Lower leg skin (tissue), 4 donors: ENCODE data around the gene ARL2BP. TPM values are rescaled to one million over a fixed set of nuclear protein-coding genes. Genes with fewer than 3 reads are reported as not detected.

Experiments used
- DNase-seq, 2 donors: peaks; one replicate each; pipeline ENCODE4 v3.0.0-alpha.2; 2019; ENCODE audit warnings: low spot score in 2 of 2
- H3K4me3 ChIP-seq: fragments of 200-600 bp; sonication (generic); 2 replicates; pipeline ENCODE4 v1.5.1; 2017; ENCODE audit warnings: mild to moderate bottlenecking, low read depth; ENCODE audit not compliant: poor library complexity, severe bottlenecking
- POLR2A ChIP-seq, 2 donors: fragments of 450-650 bp; IDR thresholded peaks; one replicate each; pipeline ENCODE4 v1.6.1; 2016 to 2017; ENCODE audit warnings: antibody characterized with exemption in 2 of 2, mild to moderate bottlenecking in 1 of 2, moderate library complexity in 1 of 2
- WGBS, 2 donors: methylation state at CpG; one replicate each; pipeline ENCODE4 v1.1.5; 2018; 5-methylcytosine and 5-hydroxymethylcytosine counted together
- intact Hi-C: fragments of 100-400 bp; cut with DNase I; formaldehyde crosslinking; loops from one replicate; pipeline ENCODE4 v1.15.0; 2023; ENCODE audit warnings: low total_unique reads
- total RNA-seq, 4 donors: library from RNA; depleted of rRNA; stranded (reverse); fragments of >200 nt; gene quantifications; one replicate each; pipeline ENCODE4 v1.1.0, GENCODE V29; 2016
- TF ChIP-seq, protein P1 (sequence below), 3 donors: fragments of 450-650 bp; IDR thresholded peaks; one replicate each; pipeline ENCODE4 v1.5.1; 2016; ENCODE audit warnings: antibody characterized with exemption in 3 of 3, mild to moderate bottlenecking in 3 of 3, moderate library complexity in 2 of 3

The ARL2BP gene
- total RNA-seq, 4 donors from 2014 or later = 36.3 to 62.6 (median 48.0) TPM

GRCh38 chr16:57282510-57283213 lies 37.6 kb downstream of the ARL2BP start:
- intact Hi-C loops = no loop called here
- WGBS, 2 donors = 53 to 56% methylated on average over 8 of the region's 8 CpGs

GRCh38 chr16:57283214-57283958 lies 38.3 kb downstream of the ARL2BP start:
- no peak overlapping the region for H3K4me3 ChIP-seq
- TF ChIP-seq POLR2A (IDR thresholded peaks at IDR 0.05) = no peak
- TF ChIP-seq, protein P1, sequence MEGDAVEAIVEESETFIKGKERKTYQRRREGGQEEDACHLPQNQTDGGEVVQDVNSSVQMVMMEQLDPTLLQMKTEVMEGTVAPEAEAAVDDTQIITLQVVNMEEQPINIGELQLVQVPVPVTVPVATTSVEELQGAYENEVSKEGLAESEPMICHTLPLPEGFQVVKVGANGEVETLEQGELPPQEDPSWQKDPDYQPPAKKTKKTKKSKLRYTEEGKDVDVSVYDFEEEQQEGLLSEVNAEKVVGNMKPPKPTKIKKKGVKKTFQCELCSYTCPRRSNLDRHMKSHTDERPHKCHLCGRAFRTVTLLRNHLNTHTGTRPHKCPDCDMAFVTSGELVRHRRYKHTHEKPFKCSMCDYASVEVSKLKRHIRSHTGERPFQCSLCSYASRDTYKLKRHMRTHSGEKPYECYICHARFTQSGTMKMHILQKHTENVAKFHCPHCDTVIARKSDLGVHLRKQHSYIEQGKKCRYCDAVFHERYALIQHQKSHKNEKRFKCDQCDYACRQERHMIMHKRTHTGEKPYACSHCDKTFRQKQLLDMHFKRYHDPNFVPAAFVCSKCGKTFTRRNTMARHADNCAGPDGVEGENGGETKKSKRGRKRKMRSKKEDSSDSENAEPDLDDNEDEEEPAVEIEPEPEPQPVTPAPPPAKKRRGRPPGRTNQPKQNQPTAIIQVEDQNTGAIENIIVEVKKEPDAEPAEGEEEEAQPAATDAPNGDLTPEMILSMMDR (IDR thresholded peaks at IDR 0.05) = no peak
- intact Hi-C loops = no loop called here
- DNase-seq = no peak
- 39 to 46% methylated on average over 17 to 24 of the region's 24 CpGs for WGBS, 2 donors

More at GRCh38 chr16:57282510-57283213, 37.6 kb downstream of the ARL2BP start:
- no peak for DNase-seq
- TF ChIP-seq, protein P1 (IDR thresholded peaks at IDR 0.05) = no peak
- TF ChIP-seq POLR2A (IDR thresholded peaks at IDR 0.05) = no peak
- no peak overlapping the region for H3K4me3 ChIP-seq

DNA sequence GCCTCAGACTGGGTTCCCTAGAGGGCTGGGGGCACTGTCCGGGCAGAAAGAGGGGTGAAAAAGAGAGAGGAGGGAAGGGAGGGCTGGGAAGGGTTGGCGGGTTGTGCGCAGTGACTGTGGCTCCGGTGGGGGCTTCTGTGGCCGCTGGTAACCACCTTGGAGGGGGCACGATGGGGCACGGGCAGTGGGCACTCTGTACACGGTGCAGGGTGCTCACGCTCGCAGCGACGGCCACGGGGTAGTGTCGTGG lies 38.8 kb downstream of the ARL2BP start:
- TF ChIP-seq POLR2A (IDR thresholded peaks at IDR 0.05) = no peak
- TF ChIP-seq, protein P1 (IDR thresholded peaks at IDR 0.05) = no peak
- 7 to 15% methylated on average over 14 of the region's 14 CpGs for WGBS, 2 donors
- intact Hi-C loops = no loop called here
- peak overlapping the region; percentile 38 for H3K4me3 ChIP-seq
- no peak for DNase-seq

DNA sequence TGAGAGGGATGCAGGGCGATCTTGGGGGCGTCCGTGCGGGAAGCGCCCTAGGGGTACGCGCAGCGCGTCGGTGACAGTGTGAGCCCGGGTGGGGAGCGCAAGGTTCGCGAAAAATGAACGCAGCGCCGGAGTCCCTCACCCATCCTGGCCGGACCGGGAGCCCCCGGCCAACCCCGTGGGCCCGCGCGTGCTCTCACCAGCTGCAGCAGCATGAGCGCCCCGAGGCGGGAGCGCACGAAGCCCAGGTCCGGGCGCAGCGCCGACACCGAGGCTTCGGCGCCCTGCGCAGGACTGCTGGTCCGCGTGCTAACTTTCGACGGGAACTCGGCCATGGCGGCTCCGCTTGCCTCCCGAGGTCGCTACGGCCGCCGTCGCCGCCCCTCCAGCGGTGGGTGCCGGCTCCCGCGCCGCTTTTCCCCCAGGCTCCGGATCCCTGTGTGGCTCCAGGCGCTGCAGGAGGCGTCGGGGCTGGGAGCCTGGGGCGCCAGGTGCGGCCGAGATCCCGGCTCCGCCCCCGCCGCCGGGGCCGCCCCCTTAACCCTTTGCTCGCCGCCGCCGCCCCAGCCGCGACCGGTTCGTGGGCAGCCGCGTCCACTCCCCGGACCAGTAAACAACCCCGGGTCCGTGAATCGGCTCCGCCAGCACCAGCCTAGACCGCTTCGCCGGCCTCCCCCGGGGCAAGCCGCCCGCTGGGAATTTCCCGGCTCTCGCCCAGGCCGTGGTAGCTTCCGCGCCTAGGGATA lies 39.3 kb downstream of the ARL2BP start, which contains the start of gene PLLP:
TSS of gene PLLP (minus strand) at position 464 of the 743 bp plus-strand sequence. CDS start at position 332, 132 bp downstream.
- TF ChIP-seq, protein P1 (IDR thresholded peaks at IDR 0.05) = no peak
- no peak for DNase-seq
- 0 to 2% methylated on average over 17 to 62 of the region's 95 CpGs for WGBS, 2 donors
- peak within 1 kb of the TSS; percentile 38 for H3K4me3 ChIP-seq
- intact Hi-C loops = no loop called here

DNA sequence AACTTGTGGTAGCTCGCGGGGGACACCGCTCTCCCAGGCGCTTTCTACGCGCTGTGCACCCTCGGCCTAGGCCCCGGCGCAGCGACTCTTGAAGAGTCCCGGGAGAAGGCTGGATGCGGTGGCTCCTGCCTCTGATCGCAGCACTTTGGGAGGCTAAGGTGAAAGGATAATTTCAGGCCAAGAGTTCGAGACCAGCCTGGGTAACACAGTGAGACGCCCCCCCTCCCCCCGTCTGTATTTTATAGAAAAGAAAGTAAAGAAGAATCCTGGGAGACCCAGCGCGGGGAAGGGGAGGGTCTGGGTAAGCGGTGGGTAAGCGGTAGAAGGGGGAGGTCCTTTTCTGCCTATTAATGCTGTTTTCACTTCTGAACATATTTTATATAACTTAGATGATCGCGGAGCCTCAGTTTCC lies 39.9 kb downstream of the ARL2BP start:
- TF ChIP-seq, protein P1 (IDR thresholded peaks at IDR 0.05) = no peak
- 17 to 26% methylated on average over 13 to 20 of the region's 22 CpGs for WGBS, 2 donors
- no peak for DNase-seq
- peak overlapping the region; percentile 38 for H3K4me3 ChIP-seq
- intact Hi-C loops = no loop called here
